ENCODE measurements around the gene PWWP2B.

The PWWP2B gene

GRCh38 chr10:132425029-132425756 is 28.2 kb downstream of the PWWP2B start:
- Histone ChIP-seq H3K4me3 (ENCODE audit: severe bottlenecking) (no peak overlapping the region), H3K27me3 (ENCODE audit: insufficient read depth, poor library complexity, severe bottlenecking) (no peaks in the 10 kb centered on the region), H3K4me1 (ENCODE audit: insufficient read depth, poor library complexity, severe bottlenecking) (peaks cover 19% of the 10 kb centered on the region), H3K36me3 (ENCODE audit: low read depth) (no peaks in the 10 kb centered on the region), H3K9me3 (ENCODE audit: severe bottlenecking) (no peaks in the 10 kb centered on the region), H3K27ac (ENCODE audit: poor library complexity, severe bottlenecking) (no peak overlapping the region)
- no peak for ATAC-seq (ENCODE audit: low read depth)
- DNase-seq (ENCODE audit: low spot score), result no peak
- no peak for TF ChIP-seq CTCF (IDR thresholded peaks at IDR 0.05; ENCODE audit: poor library complexity, severe bottlenecking)

GRCh38 chr10:132425757-132426155 is 28.8 kb downstream of the PWWP2B start:
- Histone ChIP-seq H3K36me3 (ENCODE audit: low read depth) (no peaks in the 10 kb centered on the region), H3K4me3 (ENCODE audit: severe bottlenecking) (no peak overlapping the region), H3K9me3 (ENCODE audit: severe bottlenecking) (no peaks in the 10 kb centered on the region), H3K27ac (ENCODE audit: poor library complexity, severe bottlenecking) (no peak overlapping the region), H3K27me3 (ENCODE audit: insufficient read depth, poor library complexity, severe bottlenecking) (no peaks in the 10 kb centered on the region), H3K4me1 (ENCODE audit: insufficient read depth, poor library complexity, severe bottlenecking) (peaks cover 19% of the 10 kb centered on the region)
- DNase-seq (ENCODE audit: low spot score), result no peak
- TF ChIP-seq CTCF (IDR thresholded peaks at IDR 0.05; ENCODE audit: poor library complexity, severe bottlenecking), result no peak
- no peak for ATAC-seq (ENCODE audit: low read depth)

GRCh38 chr10:132427006-132427771 is 30.2 kb downstream of the PWWP2B start:
- TF ChIP-seq CTCF (IDR thresholded peaks at IDR 0.05; ENCODE audit: poor library complexity, severe bottlenecking), result no peak
- H3K27me3 ChIP-seq (ENCODE audit: insufficient read depth, poor library complexity, severe bottlenecking), result no peaks in the 10 kb centered on the region
- DNase-seq (ENCODE audit: low spot score), result no peak

GRCh38 chr10:132427939-132428367 is 31.0 kb downstream of the PWWP2B start:
- Histone ChIP-seq H3K4me3 (ENCODE audit: severe bottlenecking) (no peak overlapping the region), H3K4me1 (ENCODE audit: insufficient read depth, poor library complexity, severe bottlenecking) (peaks cover 10% of the 10 kb centered on the region), H3K27ac (ENCODE audit: poor library complexity, severe bottlenecking) (no peak overlapping the region), H3K36me3 (ENCODE audit: low read depth) (no peaks in the 10 kb centered on the region), H3K9me3 (ENCODE audit: severe bottlenecking) (no peaks in the 10 kb centered on the region), H3K27me3 (ENCODE audit: insufficient read depth, poor library complexity, severe bottlenecking) (no peaks in the 10 kb centered on the region)
- DNase-seq (ENCODE audit: low spot score) (no peak), ATAC-seq (ENCODE audit: low read depth) (no peak)
- no peak for TF ChIP-seq CTCF (IDR thresholded peaks at IDR 0.05; ENCODE audit: poor library complexity, severe bottlenecking)

More at GRCh38 chr10:132427006-132427771, 30.2 kb downstream of the PWWP2B start:
- Histone ChIP-seq H3K27ac (ENCODE audit: poor library complexity, severe bottlenecking) (no peak overlapping the region), H3K36me3 (ENCODE audit: low read depth) (no peaks in the 10 kb centered on the region), H3K4me3 (ENCODE audit: severe bottlenecking) (no peak overlapping the region), H3K4me1 (ENCODE audit: insufficient read depth, poor library complexity, severe bottlenecking) (peaks cover 10% of the 10 kb centered on the region), H3K9me3 (ENCODE audit: severe bottlenecking) (no peaks in the 10 kb centered on the region)
- no peak for ATAC-seq (ENCODE audit: low read depth)

All from RWPE2 (cell line).